GM21447 (cell line): ENCODE measurements around the gene EBI3.
"Not testable (repeated sequence)": the region's sequence is repeated elsewhere in the genome, so short reads cannot be mapped to it uniquely, and the experiment has no call there.

Experiments used
- ATAC-seq: cut with Tn5 transposase; IDR thresholded peaks from one replicate; pipeline ENCODE4 v1.9.1; 2021; ENCODE audit not compliant: unreplicated experiment

EBI3 gene

DNA sequence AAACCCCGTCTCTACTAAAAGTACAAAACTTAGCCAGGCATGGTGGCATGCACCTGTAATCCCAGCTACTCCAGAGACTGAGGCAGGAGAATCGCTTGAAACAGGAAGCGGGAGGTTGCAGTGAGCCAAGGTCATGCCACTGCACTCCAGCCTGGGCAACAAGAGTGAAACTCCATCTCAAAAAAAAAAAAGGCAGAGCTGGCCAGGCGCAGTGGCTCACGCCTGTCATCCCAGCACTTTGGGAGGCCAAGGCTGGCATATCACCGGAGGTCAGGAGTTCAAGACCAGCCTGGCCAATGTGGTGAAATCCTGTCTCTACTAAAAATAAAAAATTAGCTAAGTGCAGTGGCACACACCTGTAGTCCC is 45.0 kb downstream of the EBI3 start:
- ATAC-seq, result not testable (repeated sequence)

GRCh38 chr19:4277191-4277696 is 47.9 kb downstream of the EBI3 start:
- ATAC-seq, result no peak

DNA sequence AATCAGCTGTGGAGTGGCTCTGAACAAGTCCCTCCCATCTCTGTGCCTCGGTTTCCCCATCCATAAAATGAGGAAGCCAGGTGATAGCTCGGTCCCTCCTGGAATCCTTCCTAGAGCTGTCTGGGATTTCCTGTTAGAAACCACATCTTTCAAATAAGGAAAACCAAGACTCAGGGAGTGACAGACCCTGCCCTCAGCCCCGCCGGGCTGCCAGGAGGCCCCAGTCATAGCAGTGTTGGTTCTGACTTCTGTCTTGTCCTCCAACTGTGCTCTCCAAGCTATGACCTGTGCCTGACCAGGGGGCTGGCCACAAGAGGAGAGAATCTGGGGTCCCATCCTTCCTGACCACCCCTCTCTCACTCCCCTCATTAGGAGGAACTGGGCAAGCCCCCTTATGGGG is 48.7 kb downstream of the EBI3 start:
- no peak for ATAC-seq

GRCh38 chr19:4278419-4279266 is 49.3 kb downstream of the EBI3 start, which contains the start of gene SHD:
Gene SHD (plus strand): TSS chr19:4279266. CDS start chr19:4280064, 798 bp downstream.
- no peak for ATAC-seq

- no peak for ATAC-seq
Measured at GRCh38 chr19:4279267-4279529, 49.9 kb downstream of the EBI3 start.

DNA sequence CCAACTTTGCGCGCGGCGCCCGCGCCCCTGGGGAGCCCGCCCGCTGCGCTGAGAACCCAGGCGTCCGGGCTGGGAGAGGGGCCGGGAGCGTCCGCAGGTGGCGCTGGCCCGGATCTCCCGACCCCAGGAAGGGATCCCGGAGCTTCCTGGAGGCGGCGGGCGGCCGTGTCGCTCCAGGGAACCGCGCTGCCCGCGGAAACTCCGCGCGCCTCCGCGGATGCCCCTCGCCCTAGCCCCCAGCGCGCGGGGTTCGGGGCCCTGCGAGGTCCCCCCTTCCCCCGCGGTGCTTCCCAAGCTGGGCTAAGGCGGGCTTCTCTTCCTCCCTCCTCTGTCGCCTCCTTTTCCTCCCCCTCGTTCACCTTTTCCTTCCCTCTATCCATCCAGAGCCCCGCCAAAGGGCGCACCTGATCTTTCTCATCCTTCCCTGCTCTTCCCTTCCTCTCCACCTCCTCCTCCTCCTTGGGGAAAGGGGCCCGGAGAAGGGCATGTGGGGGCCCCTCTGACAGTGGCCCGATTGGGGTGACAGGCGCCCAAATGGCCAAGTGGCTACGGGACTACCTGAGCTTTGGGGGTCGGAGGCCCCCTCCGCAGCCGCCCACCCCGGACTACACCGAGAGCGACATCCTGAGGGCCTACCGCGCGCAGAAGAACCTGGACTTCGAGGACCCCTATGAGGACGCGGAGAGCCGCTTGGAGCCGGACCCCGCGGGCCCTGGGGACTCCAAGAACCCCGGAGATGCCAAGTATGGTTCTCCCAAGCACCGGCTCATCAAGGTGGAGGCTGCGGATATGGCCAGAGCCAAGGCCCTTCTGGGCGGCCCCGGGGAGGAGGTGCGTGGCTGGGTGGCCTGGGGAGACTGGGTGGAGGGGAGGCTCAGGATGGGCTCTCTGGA is 50.5 kb downstream of the EBI3 start:
- ATAC-seq, result no peak

- no peak for ATAC-seq
Measured at GRCh38 chr19:4284176-4284958, 55.0 kb downstream of the EBI3 start.

- ATAC-seq, result no peak
Measured at GRCh38 chr19:4284974-4285373, 55.7 kb downstream of the EBI3 start.

- not testable (repeated sequence) for ATAC-seq
Measured at GRCh38 chr19:4286141-4286540, 56.8 kb downstream of the EBI3 start.
